ENCODE results near the gene SLC26A1.

- TF ChIP-seq EZH2 (IDR thresholded peaks at IDR 0.05) (no peak), CTCF (IDR thresholded peaks at IDR 0.05) (no peak)
These were observed 26.7 kb downstream of the SLC26A1 start for GRCh38 chr4:966266-967112.
